COLO668 (cell line): Measurements from ENCODE around the gene GBGT1.
A peak's percentile ranks its signal among the peaks of the same experiment; 100 is the strongest.

Experiments used
- DNase-seq: peaks from one replicate; lab custom pipeline; 2025; ENCODE audit not compliant: unreplicated experiment; lab: John Stamatoyannopoulos, UW

The GBGT1 gene

GRCh38 chr9:133104718-133105460 lies 58.8 kb downstream of the GBGT1 start:
- no peak for DNase-seq

GRCh38 chr9:133103987-133104505 lies 59.7 kb downstream of the GBGT1 start:
- DNase-seq = no peak

- peak; percentile 66 for DNase-seq
Observed at GRCh38 chr9:133103183-133103986, 60.3 kb downstream of the GBGT1 start.
